AG04450 (cell line): ENCODE measurements around the gene KHDRBS2. TPM values are rescaled to one million over a fixed set of nuclear protein-coding genes. Genes with fewer than 3 reads are reported as not detected.

Experiments
- CTCF ChIA-PET: fragments of 300-600, 350-600 bp; formaldehyde crosslinking; extraction: SDS; loops from one replicate; lab custom pipeline; 2022; ENCODE audit warnings: antibody characterized with exemption, inconsistent platforms; lab: Charles Lee
- POLR2A ChIA-PET: fragments of 350-600 bp; formaldehyde crosslinking; extraction: SDS; loops from one replicate; lab custom pipeline; 2021; ENCODE audit warnings: antibody characterized with exemption, inconsistent platforms; lab: Yijun Ruan, JAX
- DNase-seq: peaks from one replicate; pipeline ENCODE4 v3.0.0-alpha.2; 2011; ENCODE audit warnings: low read depth, low spot score
- H3K27ac ChIP-seq: one replicate; pipeline ENCODE4 v1.5.1; 2012; ENCODE audit warnings: low read depth, low read length, control low read depth
- H3K27me3 ChIP-seq: one replicate; pipeline ENCODE4 v1.6.0; 2012; ENCODE audit warnings: low read length; ENCODE audit not compliant: control insufficient read depth, insufficient read depth
- H3K4me3 ChIP-seq: 2 replicates; pipeline ENCODE4 v1.5.1; 2011; ENCODE audit warnings: mild to moderate bottlenecking, low read depth, low read length, control low read depth
- H3K9me3 ChIP-seq: 2 replicates; pipeline ENCODE4 v1.5.1; 2012; ENCODE audit warnings: low read length; ENCODE audit not compliant: control insufficient read depth, insufficient read depth
- CTCF ChIP-seq: IDR thresholded peaks from 2 replicates; pipeline ENCODE4 v1.5.1; 2011; ENCODE audit warnings: low read depth, low read length, control low read depth, inconsistent platforms
- polyA plus RNA-seq: library from polyadenylated mRNA; depleted of rRNA; stranded (reverse); fragments of >200 nt; gene quantifications from 2 replicates; pipeline ENCODE4 v1.2.3, GENCODE V29; 2011

KHDRBS2 gene
- polyA plus RNA-seq, 1 experiment: not detected

GRCh38 chr6:62265906-62266525 is 20.0 kb downstream of the KHDRBS2 start:
- no peak overlapping the region for H3K4me3 ChIP-seq
- no peak for DNase-seq
- no peak overlapping the region for H3K27ac ChIP-seq
- ChIA-PET CTCF (no interaction called here), POLR2A (no interaction called here)
- H3K27me3 ChIP-seq: no peaks in the 10 kb centered on the region
- peaks cover 4% of the 10 kb centered on the region; the same call in 1 of the 2 replicates for H3K9me3 ChIP-seq
- TF ChIP-seq CTCF: no peak

- no peak overlapping the region for H3K27ac ChIP-seq
- H3K4me3 ChIP-seq: no peak overlapping the region
- H3K27me3 ChIP-seq: no peaks in the 10 kb centered on the region
- POLR2A ChIA-PET: no interaction called here
- CTCF ChIA-PET: no interaction called here
- no peak for DNase-seq
- peaks cover 4% of the 10 kb centered on the region; the same call in 1 of the 2 replicates for H3K9me3 ChIP-seq
- TF ChIP-seq CTCF: no peak
Measured at GRCh38 chr6:62262283-62262682, 23.7 kb downstream of the KHDRBS2 start.

GRCh38 chr6:62246087-62246486 is 39.9 kb downstream of the KHDRBS2 start:
- POLR2A ChIA-PET: no interaction called here
- H3K4me3 ChIP-seq: no peak overlapping the region

GRCh38 chr6:62236784-62237183 is 49.2 kb downstream of the KHDRBS2 start:
- POLR2A ChIA-PET: no interaction called here
- H3K27me3 ChIP-seq: no peaks in the 10 kb centered on the region
- H3K4me3 ChIP-seq: no peak overlapping the region
- peaks cover 3% of the 10 kb centered on the region; the same call in 1 of the 2 replicates for H3K9me3 ChIP-seq
- no peak for DNase-seq
- H3K27ac ChIP-seq: no peak overlapping the region
- CTCF ChIA-PET: no interaction called here
- no peak for TF ChIP-seq CTCF

More at GRCh38 chr6:62246087-62246486, 39.9 kb downstream of the KHDRBS2 start:
- no peak for TF ChIP-seq CTCF
- Histone ChIP-seq H3K27me3 (no peaks in the 10 kb centered on the region), H3K9me3 (no peaks in the 10 kb centered on the region), H3K27ac (no peak overlapping the region)
- DNase-seq: no peak
- CTCF ChIA-PET: no interaction called here

- Histone ChIP-seq H3K27me3 (no peaks in the 10 kb centered on the region), H3K9me3 (peaks cover 12% of the 10 kb centered on the region), H3K27ac (no peak overlapping the region), H3K4me3 (no peak overlapping the region)
- ChIA-PET POLR2A (no interaction called here), CTCF (no interaction called here)
- no peak for DNase-seq
- TF ChIP-seq CTCF: no peak
Measured at GRCh38 chr6:62229231-62229630, 56.8 kb downstream of the KHDRBS2 start.
